ENCODE results near the gene MMP20.

GRCh38 chr11:102598272-102598671 is 26.9 kb downstream of the MMP20 start:
- TF ChIP-seq E2F4 (CRISPR knock-in tag; IDR thresholded peaks at IDR 0.05; ENCODE audit: borderline replicate concordance, low read depth) (no peak), NR1H2 (CRISPR knock-in tag; IDR thresholded peaks at IDR 0.05) (no peak)
- TF ChIP-seq, protein P1, sequence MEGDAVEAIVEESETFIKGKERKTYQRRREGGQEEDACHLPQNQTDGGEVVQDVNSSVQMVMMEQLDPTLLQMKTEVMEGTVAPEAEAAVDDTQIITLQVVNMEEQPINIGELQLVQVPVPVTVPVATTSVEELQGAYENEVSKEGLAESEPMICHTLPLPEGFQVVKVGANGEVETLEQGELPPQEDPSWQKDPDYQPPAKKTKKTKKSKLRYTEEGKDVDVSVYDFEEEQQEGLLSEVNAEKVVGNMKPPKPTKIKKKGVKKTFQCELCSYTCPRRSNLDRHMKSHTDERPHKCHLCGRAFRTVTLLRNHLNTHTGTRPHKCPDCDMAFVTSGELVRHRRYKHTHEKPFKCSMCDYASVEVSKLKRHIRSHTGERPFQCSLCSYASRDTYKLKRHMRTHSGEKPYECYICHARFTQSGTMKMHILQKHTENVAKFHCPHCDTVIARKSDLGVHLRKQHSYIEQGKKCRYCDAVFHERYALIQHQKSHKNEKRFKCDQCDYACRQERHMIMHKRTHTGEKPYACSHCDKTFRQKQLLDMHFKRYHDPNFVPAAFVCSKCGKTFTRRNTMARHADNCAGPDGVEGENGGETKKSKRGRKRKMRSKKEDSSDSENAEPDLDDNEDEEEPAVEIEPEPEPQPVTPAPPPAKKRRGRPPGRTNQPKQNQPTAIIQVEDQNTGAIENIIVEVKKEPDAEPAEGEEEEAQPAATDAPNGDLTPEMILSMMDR (IDR thresholded peaks at IDR 0.05): no peak
